Liver (tissue), 9 donors: Measurements from ENCODE around the gene TPX2. TPM values are rescaled to one million over a fixed set of nuclear protein-coding genes. Genes with fewer than 3 reads are reported as not detected.

ENCODE experiments used
- DNase-seq: peaks from one replicate; pipeline ENCODE4 v3.0.0-alpha.2; 2017; ENCODE audit warnings: low spot score
- H3K27ac ChIP-seq, 2 donors: one replicate each; pipeline ENCODE4 v1.7.0; 2013; ENCODE audit warnings: inconsistent platforms in 2 of 2, low read length in 2 of 2, control low read depth in 1 of 2, low read depth in 1 of 2, mild to moderate bottlenecking in 1 of 2
- H3K27me3 ChIP-seq, 4 donors: one replicate each; pipeline versions ENCODE4 v1.6.1 to v1.7.0; 2013; ENCODE audit warnings: low read length in 3 of 4, inconsistent platforms in 1 of 4, mild to moderate bottlenecking in 1 of 4, moderate library complexity in 1 of 4; ENCODE audit not compliant: control insufficient read depth in 4 of 4, insufficient read depth in 4 of 4
- H3K36me3 ChIP-seq, 4 donors: one replicate each; pipeline versions ENCODE4 v1.6.1 to v1.7.0; 2013; ENCODE audit warnings: low read length in 3 of 4, mild to moderate bottlenecking in 3 of 4, low read depth in 1 of 4, moderate library complexity in 1 of 4; ENCODE audit not compliant: control insufficient read depth in 4 of 4, insufficient read depth in 3 of 4
- H3K4me1 ChIP-seq, 4 donors: one replicate each; pipeline versions ENCODE4 v1.6.1 to v1.7.0; 2013; ENCODE audit warnings: low read length in 3 of 4, mild to moderate bottlenecking in 3 of 4, moderate library complexity in 1 of 4; ENCODE audit not compliant: control insufficient read depth in 4 of 4, insufficient read depth in 4 of 4
- H3K4me3 ChIP-seq, 3 donors: one replicate each; pipeline versions ENCODE4 v1.6.1 to v1.7.0; 2013; ENCODE audit warnings: low read length in 3 of 3, control low read depth in 1 of 3, low read depth in 1 of 3, mild to moderate bottlenecking in 1 of 3
- H3K9ac ChIP-seq, 2 donors: one replicate each; pipeline ENCODE4 v1.7.0; 2013; ENCODE audit warnings: low read length in 2 of 2, mild to moderate bottlenecking in 2 of 2, moderate library complexity in 2 of 2, control low read depth in 1 of 2, low read depth in 1 of 2
- H3K9me3 ChIP-seq, 4 donors: one replicate each; pipeline versions ENCODE4 v1.6.1 to v1.7.0; 2013; ENCODE audit warnings: low read length in 3 of 4; ENCODE audit not compliant: control insufficient read depth in 4 of 4
- EGR1 ChIP-seq, 2 donors: IDR thresholded peaks; 2 replicates each; pipeline ENCODE4 v1.6.1; 2016 to 2018; ENCODE audit warnings: antibody characterized with exemption in 2 of 2, low read depth in 2 of 2
- FOXA1 ChIP-seq: IDR thresholded peaks from 2 replicates; pipeline ENCODE4 v1.6.1; 2016; ENCODE audit warnings: antibody characterized with exemption
- FOXA2 ChIP-seq: IDR thresholded peaks from 2 replicates; pipeline ENCODE4 v1.6.1; 2016; ENCODE audit warnings: antibody characterized with exemption
- GABPA ChIP-seq, 2 donors: IDR thresholded peaks in 1 of 2; conservative IDR thresholded peaks in 1 of 2; 2 replicates each; pipeline ENCODE4 v1.6.1; 2016; ENCODE audit warnings: antibody characterized with exemption in 2 of 2, mild to moderate bottlenecking in 1 of 2, moderate library complexity in 1 of 2
- HNF4A ChIP-seq, 2 donors: conservative IDR thresholded peaks; 2 replicates each; pipeline ENCODE4 v1.6.1; 2016; ENCODE audit warnings: antibody characterized with exemption in 2 of 2, mild to moderate bottlenecking in 2 of 2
- HNF4G ChIP-seq: IDR thresholded peaks from 2 replicates; pipeline ENCODE4 v1.6.1; 2016; ENCODE audit warnings: antibody characterized with exemption
- JUND ChIP-seq, 2 donors: IDR thresholded peaks; 2 replicates each; pipeline ENCODE4 v1.6.1; 2016; ENCODE audit warnings: antibody characterized with exemption in 2 of 2
- NR2F2 ChIP-seq: IDR thresholded peaks from 2 replicates; pipeline ENCODE4 v1.6.1; 2016; ENCODE audit warnings: antibody characterized with exemption
- RAD21 ChIP-seq, 2 donors: IDR thresholded peaks; 2 replicates each; pipeline ENCODE4 v1.6.1; 2016; ENCODE audit warnings: antibody characterized with exemption in 2 of 2, mild to moderate bottlenecking in 2 of 2
- RXRA ChIP-seq, 2 donors: IDR thresholded peaks; 2 replicates each; pipeline ENCODE4 v1.6.1; 2017 to 2018; ENCODE audit warnings: antibody characterized with exemption in 2 of 2, mild to moderate bottlenecking in 1 of 2
- SP1 ChIP-seq: IDR thresholded peaks from 2 replicates; pipeline ENCODE4 v1.6.1; 2018; ENCODE audit warnings: antibody characterized with exemption, mild to moderate bottlenecking
- TAF1 ChIP-seq: conservative IDR thresholded peaks from 2 replicates; pipeline ENCODE4 v1.6.1; 2016; ENCODE audit warnings: antibody characterized with exemption, mild to moderate bottlenecking
- YY1 ChIP-seq: IDR thresholded peaks from 2 replicates; pipeline ENCODE4 v1.6.1; 2016; ENCODE audit warnings: antibody characterized with exemption, mild to moderate bottlenecking
- WGBS: extraction: QIAGEN DNeasy Blood & Tissue Kit; methylation state at CpG from one replicate; pipeline ENCODE4 v1.1.7; 2013; 5-methylcytosine and 5-hydroxymethylcytosine counted together
- polyA plus RNA-seq, 2 donors: library from polyadenylated mRNA; stranded (reverse) in 1 of 2; unstranded in 1 of 2; fragments of 200-250 nt in 1 of 2; fragments of >200 nt in 1 of 2; fragmentation: Nextera tagmentation in 1 of 2; extraction: Ambion mirVana in 1 of 2; gene quantifications; one replicate each; pipeline versions ENCODE4 v1.2.1 to v1.2.3, GENCODE V29; 2013 to 2015
- total RNA-seq, 2 donors: library from RNA; depleted of rRNA; stranded (reverse); fragments of >200 nt; gene quantifications; one replicate each; pipeline ENCODE4 v1.2.3, GENCODE V29; 2014
- TF ChIP-seq, protein P1 (sequence below): IDR thresholded peaks from 2 replicates; pipeline ENCODE4 v1.6.1; 2016; ENCODE audit warnings: antibody characterized with exemption
- TF ChIP-seq, protein P2 (sequence below): IDR thresholded peaks from 2 replicates; pipeline ENCODE4 v1.6.1; 2016; ENCODE audit warnings: antibody characterized with exemption
- TF ChIP-seq, protein P3 (sequence below): IDR thresholded peaks from 2 replicates; pipeline ENCODE4 v1.6.1; 2016; ENCODE audit warnings: antibody characterized with exemption, mild to moderate bottlenecking
- TF ChIP-seq, protein P4 (sequence below): IDR thresholded peaks from 2 replicates; pipeline ENCODE4 v1.6.1; 2016; ENCODE audit warnings: antibody characterized with exemption
- TF ChIP-seq, protein P5 (sequence below): fragments of 150-350 bp; IDR thresholded peaks from 2 replicates; pipeline ENCODE4 v1.5.1; 2017; ENCODE audit warnings: improper control_type of control experiment, low read depth, low read length; ENCODE audit not compliant: missing input control
- donor health status: healthy.
- donor health status: healthy.
- donor health status: healthy.
- donor health status: healthy.
- donor health status: healthy.

The TPX2 gene
- total and polyA plus RNA-seq, 4 donors: 1.1 to 40.8 (median 2.4) TPM

DNA sequence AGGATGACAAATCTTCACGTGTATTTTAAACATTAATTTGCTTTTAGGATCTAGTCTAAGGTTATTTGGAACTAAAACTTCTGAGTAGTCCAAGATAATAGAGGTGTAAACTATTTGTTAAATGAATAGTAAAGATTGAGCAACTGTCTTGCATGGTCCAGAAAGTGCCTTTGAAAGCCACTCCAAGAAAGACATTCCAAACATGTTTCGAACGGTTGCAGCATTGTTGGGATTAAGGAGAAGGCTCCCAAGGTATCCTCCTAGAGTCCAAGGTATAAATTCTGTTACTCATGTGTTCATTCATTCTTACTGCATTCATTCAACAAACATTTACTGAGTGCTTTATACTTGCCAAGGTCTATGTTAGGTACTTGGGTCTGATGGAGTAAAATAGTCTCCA is 51.3 kb downstream of the TPX2 start:
- no peaks in the 10 kb centered on the region for H3K4me1 ChIP-seq
- no peak for DNase-seq
- H3K27ac ChIP-seq: no peak overlapping the region
- WGBS: 94% methylated on average over 3 of the region's 3 CpGs
- no peaks in the 10 kb centered on the region for H3K9me3 ChIP-seq
- H3K9ac ChIP-seq: no peak overlapping the region
- no peak overlapping the region for H3K4me3 ChIP-seq
- TF ChIP-seq, protein P1, sequence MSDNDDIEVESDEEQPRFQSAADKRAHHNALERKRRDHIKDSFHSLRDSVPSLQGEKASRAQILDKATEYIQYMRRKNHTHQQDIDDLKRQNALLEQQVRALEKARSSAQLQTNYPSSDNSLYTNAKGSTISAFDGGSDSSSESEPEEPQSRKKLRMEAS: no peak
- TF ChIP-seq HNF4G (no peak), TAF1 (no peak), NR2F2 (no peak), GABPA (IDR thresholded peaks at IDR 0.05 in 1 of 2, conservative IDR thresholded peaks at IDR 0.05 in 1 of 2) (no peak), EGR1 (IDR thresholded peaks at IDR 0.05; ENCODE audit: low read depth in 2 of 2) (no peak), HNF4A (conservative IDR thresholded peaks at IDR 0.05) (no peak), RAD21 (IDR thresholded peaks at IDR 0.05) (no peak), FOXA1 (no peak), RXRA (IDR thresholded peaks at IDR 0.05) (no peak), FOXA2 (no peak), YY1 (no peak), JUND (IDR thresholded peaks at IDR 0.05) (no peak), SP1 (no peak)
- TF ChIP-seq, protein P2, sequence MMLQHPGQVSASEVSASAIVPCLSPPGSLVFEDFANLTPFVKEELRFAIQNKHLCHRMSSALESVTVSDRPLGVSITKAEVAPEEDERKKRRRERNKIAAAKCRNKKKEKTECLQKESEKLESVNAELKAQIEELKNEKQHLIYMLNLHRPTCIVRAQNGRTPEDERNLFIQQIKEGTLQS: no peak
- TF ChIP-seq, protein P3, sequence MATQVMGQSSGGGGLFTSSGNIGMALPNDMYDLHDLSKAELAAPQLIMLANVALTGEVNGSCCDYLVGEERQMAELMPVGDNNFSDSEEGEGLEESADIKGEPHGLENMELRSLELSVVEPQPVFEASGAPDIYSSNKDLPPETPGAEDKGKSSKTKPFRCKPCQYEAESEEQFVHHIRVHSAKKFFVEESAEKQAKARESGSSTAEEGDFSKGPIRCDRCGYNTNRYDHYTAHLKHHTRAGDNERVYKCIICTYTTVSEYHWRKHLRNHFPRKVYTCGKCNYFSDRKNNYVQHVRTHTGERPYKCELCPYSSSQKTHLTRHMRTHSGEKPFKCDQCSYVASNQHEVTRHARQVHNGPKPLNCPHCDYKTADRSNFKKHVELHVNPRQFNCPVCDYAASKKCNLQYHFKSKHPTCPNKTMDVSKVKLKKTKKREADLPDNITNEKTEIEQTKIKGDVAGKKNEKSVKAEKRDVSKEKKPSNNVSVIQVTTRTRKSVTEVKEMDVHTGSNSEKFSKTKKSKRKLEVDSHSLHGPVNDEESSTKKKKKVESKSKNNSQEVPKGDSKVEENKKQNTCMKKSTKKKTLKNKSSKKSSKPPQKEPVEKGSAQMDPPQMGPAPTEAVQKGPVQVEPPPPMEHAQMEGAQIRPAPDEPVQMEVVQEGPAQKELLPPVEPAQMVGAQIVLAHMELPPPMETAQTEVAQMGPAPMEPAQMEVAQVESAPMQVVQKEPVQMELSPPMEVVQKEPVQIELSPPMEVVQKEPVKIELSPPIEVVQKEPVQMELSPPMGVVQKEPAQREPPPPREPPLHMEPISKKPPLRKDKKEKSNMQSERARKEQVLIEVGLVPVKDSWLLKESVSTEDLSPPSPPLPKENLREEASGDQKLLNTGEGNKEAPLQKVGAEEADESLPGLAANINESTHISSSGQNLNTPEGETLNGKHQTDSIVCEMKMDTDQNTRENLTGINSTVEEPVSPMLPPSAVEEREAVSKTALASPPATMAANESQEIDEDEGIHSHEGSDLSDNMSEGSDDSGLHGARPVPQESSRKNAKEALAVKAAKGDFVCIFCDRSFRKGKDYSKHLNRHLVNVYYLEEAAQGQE: no peak
- TF ChIP-seq, protein P4, sequence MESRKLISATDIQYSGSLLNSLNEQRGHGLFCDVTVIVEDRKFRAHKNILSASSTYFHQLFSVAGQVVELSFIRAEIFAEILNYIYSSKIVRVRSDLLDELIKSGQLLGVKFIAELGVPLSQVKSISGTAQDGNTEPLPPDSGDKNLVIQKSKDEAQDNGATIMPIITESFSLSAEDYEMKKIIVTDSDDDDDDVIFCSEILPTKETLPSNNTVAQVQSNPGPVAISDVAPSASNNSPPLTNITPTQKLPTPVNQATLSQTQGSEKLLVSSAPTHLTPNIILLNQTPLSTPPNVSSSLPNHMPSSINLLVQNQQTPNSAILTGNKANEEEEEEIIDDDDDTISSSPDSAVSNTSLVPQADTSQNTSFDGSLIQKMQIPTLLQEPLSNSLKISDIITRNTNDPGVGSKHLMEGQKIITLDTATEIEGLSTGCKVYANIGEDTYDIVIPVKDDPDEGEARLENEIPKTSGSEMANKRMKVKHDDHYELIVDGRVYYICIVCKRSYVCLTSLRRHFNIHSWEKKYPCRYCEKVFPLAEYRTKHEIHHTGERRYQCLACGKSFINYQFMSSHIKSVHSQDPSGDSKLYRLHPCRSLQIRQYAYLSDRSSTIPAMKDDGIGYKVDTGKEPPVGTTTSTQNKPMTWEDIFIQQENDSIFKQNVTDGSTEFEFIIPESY: no peak
- TF ChIP-seq, protein P5, sequence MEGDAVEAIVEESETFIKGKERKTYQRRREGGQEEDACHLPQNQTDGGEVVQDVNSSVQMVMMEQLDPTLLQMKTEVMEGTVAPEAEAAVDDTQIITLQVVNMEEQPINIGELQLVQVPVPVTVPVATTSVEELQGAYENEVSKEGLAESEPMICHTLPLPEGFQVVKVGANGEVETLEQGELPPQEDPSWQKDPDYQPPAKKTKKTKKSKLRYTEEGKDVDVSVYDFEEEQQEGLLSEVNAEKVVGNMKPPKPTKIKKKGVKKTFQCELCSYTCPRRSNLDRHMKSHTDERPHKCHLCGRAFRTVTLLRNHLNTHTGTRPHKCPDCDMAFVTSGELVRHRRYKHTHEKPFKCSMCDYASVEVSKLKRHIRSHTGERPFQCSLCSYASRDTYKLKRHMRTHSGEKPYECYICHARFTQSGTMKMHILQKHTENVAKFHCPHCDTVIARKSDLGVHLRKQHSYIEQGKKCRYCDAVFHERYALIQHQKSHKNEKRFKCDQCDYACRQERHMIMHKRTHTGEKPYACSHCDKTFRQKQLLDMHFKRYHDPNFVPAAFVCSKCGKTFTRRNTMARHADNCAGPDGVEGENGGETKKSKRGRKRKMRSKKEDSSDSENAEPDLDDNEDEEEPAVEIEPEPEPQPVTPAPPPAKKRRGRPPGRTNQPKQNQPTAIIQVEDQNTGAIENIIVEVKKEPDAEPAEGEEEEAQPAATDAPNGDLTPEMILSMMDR: no peak
- H3K27me3 ChIP-seq: no peaks in the 10 kb centered on the region
- H3K36me3 ChIP-seq: peaks cover 0 to 4% (median 0%) of the 10 kb centered on the region in 4 donors
